MM.1S (cell line): ENCODE measurements around the gene OVOL2.

Experiments
- DNase-seq: peaks from one replicate; pipeline ENCODE4 v3.0.0-alpha.2; 2015
- H2AFZ ChIP-seq: fragments of 300-600 bp; sonication (generic); 2 replicates; pipeline ENCODE4 v1.6.0; 2016; ENCODE audit warnings: antibody characterized with exemption, low read length
- H3F3A ChIP-seq: fragments of 300-600 bp; sonication (generic); 2 replicates; pipeline ENCODE4 v1.6.1; 2016; ENCODE audit warnings: mild to moderate bottlenecking, antibody characterized with exemption, low read length, moderate library complexity, mixed read lengths; ENCODE audit not compliant: insufficient read depth
- H3K27ac ChIP-seq: fragments of 300-600 bp; sonication (generic); 2 replicates; pipeline ENCODE4 v1.5.1; 2016; ENCODE audit warnings: mild to moderate bottlenecking, low read length
- H3K27me3 ChIP-seq: fragments of 300-600 bp; sonication (generic); replicated peaks from 2 replicates; pipeline ENCODE4 v1.6.0; 2016; ENCODE audit warnings: low read length; ENCODE audit not compliant: insufficient read depth
- H3K36me3 ChIP-seq: fragments of 300-600 bp; sonication (generic); replicated peaks from 2 replicates; pipeline ENCODE4 v1.6.1; 2016; ENCODE audit warnings: mild to moderate bottlenecking, low read length, mixed read lengths; ENCODE audit not compliant: insufficient read depth
- H3K4me1 ChIP-seq: fragments of 300-600 bp; sonication (generic); 2 replicates; pipeline ENCODE4 v1.6.1; 2016; ENCODE audit warnings: low read length, mixed read lengths
- H3K4me2 ChIP-seq: fragments of 300-600 bp; sonication (generic); 2 replicates; pipeline ENCODE4 v1.6.0; 2016; ENCODE audit warnings: low read depth, low read length
- H3K4me3 ChIP-seq: fragments of 300-600 bp; sonication (generic); 2 replicates; pipeline ENCODE4 v1.5.1; 2016; ENCODE audit warnings: low read length, mixed read lengths
- H3K79me2 ChIP-seq: fragments of 300-600 bp; sonication (generic); 2 replicates; pipeline ENCODE4 v1.6.1; 2016; ENCODE audit warnings: mixed run types, low read length, mixed read lengths
- H3K9ac ChIP-seq: fragments of 300-600 bp; sonication (generic); 2 replicates; pipeline ENCODE4 v1.6.1; 2016; ENCODE audit warnings: low read length, mixed read lengths
- H3K9me2 ChIP-seq: fragments of 300-600 bp; sonication (generic); replicated peaks from 2 replicates; pipeline ENCODE4 v1.6.1; 2016; ENCODE audit warnings: mild to moderate bottlenecking, low read length, mixed read lengths; ENCODE audit not compliant: insufficient read depth
- H3K9me3 ChIP-seq: fragments of 300-600 bp; sonication (generic); replicated peaks from 2 replicates; pipeline ENCODE4 v1.6.1; 2016; ENCODE audit warnings: mild to moderate bottlenecking, low read length, mixed read lengths; ENCODE audit not compliant: insufficient read depth
- H4K20me1 ChIP-seq: fragments of 300-600 bp; sonication (generic); 2 replicates; pipeline ENCODE4 v1.6.1; 2016; ENCODE audit warnings: mild to moderate bottlenecking, low read length, moderate library complexity, mixed read lengths; ENCODE audit not compliant: insufficient read depth
- CTCF ChIP-seq: fragments of 300-600 bp; sonication (generic); IDR thresholded peaks from 2 replicates; pipeline ENCODE4 v1.5.1; 2016; ENCODE audit warnings: antibody characterized with exemption, low read length, mixed read lengths
- EZH2 ChIP-seq: fragments of 300-600 bp; sonication (generic); optimal IDR thresholded peaks from 2 replicates; pipeline ENCODE3; 2017; ENCODE audit warnings: low read depth, mild to moderate bottlenecking, antibody characterized with exemption, low read length, mixed read lengths
- EZH2phosphoT487 ChIP-seq: fragments of 300-600 bp; sonication (generic); IDR thresholded peaks from 2 replicates; pipeline ENCODE4 v1.6.1; 2018; ENCODE audit warnings: antibody characterized with exemption, low read length

OVOL2 gene

GRCh38 chr20:17992224-17992637 is 65.5 kb downstream of the OVOL2 start:
- Histone ChIP-seq H3K27ac (no peak overlapping the region), H3K4me1 (0 out of 2 replicates have a peak, but pooled peaks cover 3% of the 10 kb centered on the region), H3K9me3 (no peaks in the 10 kb centered on the region), H3K36me3 (no peaks in the 10 kb centered on the region), H3K4me3 (no peak overlapping the region), H3K79me2 (no peaks in the 10 kb centered on the region), H4K20me1 (no peaks in the 10 kb centered on the region), H3K27me3 (no peaks in the 10 kb centered on the region), H2AFZ (no peak overlapping the region), H3F3A (no peaks in the 10 kb centered on the region), H3K9me2 (no peaks in the 10 kb centered on the region), H3K9ac (no peak overlapping the region), H3K4me2 (no peak overlapping the region)
- TF ChIP-seq CTCF (no peak), EZH2 (no peak), EZH2phosphoT487 (no peak)
- no peak for DNase-seq

GRCh38 chr20:17990278-17990972 is 67.3 kb downstream of the OVOL2 start:
- DNase-seq, result no peak
- H3K9me3 ChIP-seq, result no peaks in the 10 kb centered on the region
- H3K79me2 ChIP-seq, result peaks cover 4% of the 10 kb centered on the region; the same call in 1 of the 2 replicates
- no peaks in the 10 kb centered on the region for H3K9me2 ChIP-seq
- H3K36me3 ChIP-seq, result no peaks in the 10 kb centered on the region
- no peaks in the 10 kb centered on the region for H3K4me1 ChIP-seq
- no peak for TF ChIP-seq EZH2
- TF ChIP-seq CTCF, result no peak
- TF ChIP-seq EZH2phosphoT487, result no peak
- H3K4me3 ChIP-seq, result no peak overlapping the region
- no peak overlapping the region for H2AFZ ChIP-seq
- no peak overlapping the region for H3K9ac ChIP-seq
- H3F3A ChIP-seq, result no peaks in the 10 kb centered on the region
- H3K4me2 ChIP-seq, result no peak overlapping the region
- no peaks in the 10 kb centered on the region for H4K20me1 ChIP-seq
- no peak overlapping the region for H3K27ac ChIP-seq
- no peaks in the 10 kb centered on the region for H3K27me3 ChIP-seq

DNA sequence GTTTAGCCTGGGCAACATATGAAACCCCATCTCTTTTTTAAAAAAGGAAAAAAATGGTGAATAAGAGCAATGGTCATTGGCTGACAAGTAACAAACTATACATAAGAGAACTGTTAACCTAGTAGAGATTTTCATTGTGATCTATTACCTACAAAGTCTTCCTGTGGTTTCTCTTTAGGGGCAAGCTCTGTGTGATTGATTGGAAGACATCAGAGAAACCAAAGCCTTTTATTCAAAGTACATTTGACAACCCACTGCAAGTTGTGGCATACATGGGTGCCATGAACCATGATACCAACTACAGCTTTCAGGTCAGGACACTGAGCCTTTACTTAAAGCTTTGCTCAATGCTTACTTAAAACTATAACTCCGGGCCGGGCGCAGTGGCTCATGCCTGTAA is 69.7 kb downstream of the OVOL2 start:
- no peak overlapping the region for H3K27ac ChIP-seq
- no peak overlapping the region for H3K4me2 ChIP-seq
- no peaks in the 10 kb centered on the region for H3F3A ChIP-seq
- no peak for DNase-seq
- no peaks in the 10 kb centered on the region for H3K36me3 ChIP-seq
- H3K27me3 ChIP-seq, result no peaks in the 10 kb centered on the region
- TF ChIP-seq EZH2phosphoT487 (no peak), CTCF (no peak), EZH2 (no peak)
- no peaks in the 10 kb centered on the region for H3K9me2 ChIP-seq
- H2AFZ ChIP-seq, result no peak overlapping the region
- H3K4me1 ChIP-seq, result no peaks in the 10 kb centered on the region
- H3K9me3 ChIP-seq, result no peaks in the 10 kb centered on the region
- peaks cover 21% of the 10 kb centered on the region for H3K79me2 ChIP-seq
- H4K20me1 ChIP-seq, result no peaks in the 10 kb centered on the region
- no peak overlapping the region for H3K9ac ChIP-seq
- no peak overlapping the region for H3K4me3 ChIP-seq
